GM08714 (cell line): Measurements from ENCODE around the gene SYT7.
"Not testable (repeated sequence)": the region's sequence is repeated elsewhere in the genome, so short reads cannot be mapped to it uniquely, and the experiment has no call there.

Experiments used
- H3K4me3 ChIP-seq: fragments of 200-500 bp; sonication (Bioruptor generic); 2 replicates; pipeline ENCODE4 v1.5.1; 2014; ENCODE audit warnings: mild to moderate bottlenecking, low read length, inconsistent platforms
- ZNF274 ChIP-seq: IDR thresholded peaks from 2 replicates; pipeline ENCODE4 v1.6.1; 2012; ENCODE audit warnings: mild to moderate bottlenecking, low read depth, low read length

SYT7 gene

GRCh38 chr11:61491736-61492395 is 89.0 kb downstream of the SYT7 start:
- no peak for TF ChIP-seq ZNF274
- H3K4me3 ChIP-seq: no peak overlapping the region

GRCh38 chr11:61489833-61490721 is 90.8 kb downstream of the SYT7 start:
- TF ChIP-seq ZNF274: no peak
- H3K4me3 ChIP-seq: no peak overlapping the region

- H3K4me3 ChIP-seq: no peak overlapping the region
- TF ChIP-seq ZNF274: no peak
Observed at GRCh38 chr11:61488651-61489291, 92.1 kb downstream of the SYT7 start.

- H3K4me3 ChIP-seq: no peak overlapping the region
- TF ChIP-seq ZNF274: no peak
Observed at GRCh38 chr11:61487342-61488025, 93.4 kb downstream of the SYT7 start.

GRCh38 chr11:61486779-61487178 is 94.1 kb downstream of the SYT7 start:
- no peak overlapping the region for H3K4me3 ChIP-seq
- no peak for TF ChIP-seq ZNF274

GRCh38 chr11:61486011-61486620 is 94.8 kb downstream of the SYT7 start:
- TF ChIP-seq ZNF274: no peak
- H3K4me3 ChIP-seq: no peak overlapping the region

GRCh38 chr11:61485080-61485479 is 95.8 kb downstream of the SYT7 start:
- TF ChIP-seq ZNF274: no peak
- no peak overlapping the region for H3K4me3 ChIP-seq

GRCh38 chr11:61484541-61484940 is 96.3 kb downstream of the SYT7 start:
- no peak for TF ChIP-seq ZNF274
- H3K4me3 ChIP-seq: no peak overlapping the region

GRCh38 chr11:61482513-61482912 is 98.4 kb downstream of the SYT7 start:
- no peak overlapping the region for H3K4me3 ChIP-seq
- TF ChIP-seq ZNF274: no peak

- H3K4me3 ChIP-seq: no peak overlapping the region
- TF ChIP-seq ZNF274: no peak
Observed at GRCh38 chr11:61481806-61482205, 99.1 kb downstream of the SYT7 start.

- TF ChIP-seq ZNF274: no peak
Observed at GRCh38 chr11:61480994-61481335, 99.9 kb downstream of the SYT7 start.

GRCh38 chr11:61480261-61480993 is 100.4 kb downstream of the SYT7 start:
- H3K4me3 ChIP-seq: no peak overlapping the region
- no peak for TF ChIP-seq ZNF274

More at GRCh38 chr11:61480994-61481335, 99.9 kb downstream of the SYT7 start:
- H3K4me3 ChIP-seq: no peak overlapping the region

GRCh38 chr11:61479360-61480058 is 101.4 kb downstream of the SYT7 start:
- not testable (repeated sequence) for H3K4me3 ChIP-seq
